Hematopoietic multipotent progenitor cell treated with erythropoietin and hydrocortisone succinate and interleukin-3 and kit ligand, for 4 days (in vitro differentiated cells): ENCODE measurements around the gene MEGF9.
"Not testable (repeated sequence)": the region's sequence is repeated elsewhere in the genome, so short reads cannot be mapped to it uniquely, and the experiment has no call there.

Experiments
- DNase-seq: peaks from one replicate; pipeline ENCODE4 v3.0.0-alpha.2; 2015

Gene MEGF9

DNA sequence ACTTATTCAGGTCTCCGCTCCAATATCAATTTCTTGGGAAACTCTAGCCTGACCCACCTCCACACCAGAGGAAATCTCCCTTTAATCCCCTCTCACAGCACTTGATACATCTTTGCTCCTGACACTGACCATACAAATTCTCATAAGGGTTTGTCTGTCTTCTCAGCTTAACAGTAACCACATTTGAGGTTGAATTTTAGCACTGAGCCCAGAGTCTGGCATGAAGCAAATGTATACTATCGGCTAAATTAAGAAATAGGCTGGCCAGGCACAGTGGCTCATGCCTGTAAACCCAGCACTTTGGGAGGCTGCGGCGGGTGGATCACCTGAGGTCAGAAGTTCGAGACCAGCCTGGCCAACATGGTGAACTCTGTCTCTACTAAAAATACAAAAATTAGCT is 144.0 kb downstream of the MEGF9 start:
- DNase-seq = no peak

DNA sequence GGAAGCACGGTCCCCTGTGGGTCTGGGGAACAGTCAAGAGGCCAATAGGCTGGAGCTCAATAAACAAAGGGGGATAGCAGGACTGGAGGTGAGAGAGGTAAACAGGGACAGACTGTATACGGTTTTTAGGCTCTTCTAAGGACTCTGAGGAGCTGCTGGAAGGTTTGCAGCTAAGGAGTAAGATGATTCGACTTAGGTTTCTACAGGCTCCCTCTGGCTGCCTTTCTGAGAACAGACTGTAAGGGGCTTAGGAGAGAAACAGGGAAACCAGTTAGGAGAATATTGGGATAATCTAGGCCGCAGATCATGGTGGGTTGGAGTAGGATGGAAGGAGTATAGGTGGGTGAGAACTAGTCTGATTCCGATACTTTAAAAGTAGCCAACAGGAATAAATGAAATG is 144.7 kb downstream of the MEGF9 start:
- no peak for DNase-seq

DNA sequence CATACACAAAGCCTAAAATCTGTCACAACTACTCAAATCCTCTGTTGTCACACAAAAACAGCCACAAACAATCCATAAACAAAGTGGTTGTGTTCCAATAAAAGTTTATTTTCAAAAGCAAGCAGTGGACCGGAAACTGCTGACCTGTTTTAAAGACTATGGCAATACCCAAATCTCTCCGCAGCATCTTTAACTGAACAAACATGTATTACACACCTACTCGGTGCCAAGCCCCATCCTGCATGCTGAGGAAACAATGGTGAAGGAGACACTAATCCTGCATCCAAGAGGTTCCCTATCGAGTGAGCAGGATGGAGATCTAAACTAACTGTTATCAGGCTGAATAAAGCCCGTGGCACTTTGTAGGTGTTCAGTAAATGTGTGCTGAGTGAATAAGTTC is 145.5 kb downstream of the MEGF9 start:
- no peak for DNase-seq

DNA sequence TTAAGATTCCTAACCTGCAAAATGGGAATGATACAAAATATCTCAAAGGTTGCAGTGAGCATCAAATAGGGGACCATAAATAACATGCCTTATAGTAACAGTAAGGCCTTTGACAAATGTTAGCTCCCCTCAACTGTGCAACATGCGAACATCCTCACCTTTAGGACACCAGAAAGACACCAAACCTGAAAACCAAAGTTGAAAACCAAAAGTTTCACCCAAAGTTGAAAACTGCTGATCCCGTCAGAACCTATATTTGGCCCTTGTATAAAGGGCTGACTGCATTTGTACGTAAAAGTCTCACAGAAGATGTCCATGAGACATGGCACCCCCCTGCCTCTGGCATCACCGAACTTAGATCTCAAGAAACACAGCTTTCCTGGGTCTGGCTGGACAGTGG is 146.4 kb downstream of the MEGF9 start:
- DNase-seq = no peak

DNA sequence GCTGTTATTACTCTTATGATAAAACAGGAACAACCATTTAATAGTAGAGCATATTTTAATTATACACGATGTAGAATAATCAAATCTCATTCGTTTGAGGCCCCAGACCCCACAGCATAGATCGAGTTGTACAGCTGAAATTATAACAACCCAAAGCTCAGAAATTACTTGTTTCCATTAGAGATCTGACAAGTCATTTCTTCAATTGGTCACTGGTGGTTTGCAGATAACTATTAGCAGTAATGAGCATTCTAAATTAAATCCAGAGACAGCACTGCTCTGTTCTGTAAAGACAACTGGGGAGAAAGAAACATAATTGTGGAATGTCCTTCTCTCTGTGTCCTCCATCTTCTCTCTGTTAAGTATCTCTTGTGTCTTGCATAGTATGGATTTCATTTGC is 147.2 kb downstream of the MEGF9 start:
- no peak for DNase-seq

DNA sequence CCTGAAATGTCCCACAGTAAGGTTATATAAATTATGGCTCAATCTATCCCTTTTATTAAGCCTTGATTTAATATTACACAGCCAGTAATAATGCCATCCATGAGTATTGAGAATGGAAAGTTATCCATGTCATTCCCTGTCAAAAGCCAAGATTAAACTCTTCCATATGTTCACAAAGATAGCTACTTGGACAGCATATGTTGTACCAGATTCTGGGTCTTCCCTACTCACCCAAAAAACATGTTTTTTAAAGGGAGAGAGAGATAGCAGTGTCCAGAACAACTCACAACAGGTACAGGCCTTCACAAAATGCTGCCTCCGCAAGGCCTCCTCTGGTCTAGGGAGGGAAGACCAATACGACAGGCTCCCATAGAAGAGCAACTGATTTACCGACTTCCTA is 149.7 kb downstream of the MEGF9 start:
- no peak for DNase-seq

DNA sequence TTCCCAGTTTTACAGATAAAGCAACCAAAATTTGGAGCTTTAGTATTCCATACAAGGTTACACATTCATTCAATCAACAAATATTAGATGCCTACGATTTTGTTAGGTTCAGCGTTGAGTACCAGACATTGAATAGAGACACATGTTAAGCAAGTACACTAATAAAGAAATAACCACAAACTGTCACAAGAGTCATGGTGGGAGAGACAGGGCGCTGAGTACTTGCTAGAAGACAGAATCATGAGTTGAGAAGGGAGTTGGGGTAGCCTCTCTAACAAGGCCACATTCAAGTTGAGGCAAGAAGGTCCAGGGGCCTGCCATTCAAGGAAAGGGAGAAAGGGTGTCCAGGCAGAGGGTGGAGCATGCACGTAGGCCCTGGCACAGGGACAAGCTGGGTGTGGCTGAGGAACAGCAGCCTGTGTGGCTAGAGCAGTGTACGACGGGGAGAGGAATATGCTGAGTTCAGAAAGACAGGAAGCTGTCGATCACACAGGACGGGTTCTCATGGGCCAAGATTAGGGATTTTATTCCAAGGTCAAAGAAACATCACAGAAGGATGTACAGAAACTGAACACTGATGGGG is 151.3 kb downstream of the MEGF9 start:
- DNase-seq = peak; percentile 76

DNA sequence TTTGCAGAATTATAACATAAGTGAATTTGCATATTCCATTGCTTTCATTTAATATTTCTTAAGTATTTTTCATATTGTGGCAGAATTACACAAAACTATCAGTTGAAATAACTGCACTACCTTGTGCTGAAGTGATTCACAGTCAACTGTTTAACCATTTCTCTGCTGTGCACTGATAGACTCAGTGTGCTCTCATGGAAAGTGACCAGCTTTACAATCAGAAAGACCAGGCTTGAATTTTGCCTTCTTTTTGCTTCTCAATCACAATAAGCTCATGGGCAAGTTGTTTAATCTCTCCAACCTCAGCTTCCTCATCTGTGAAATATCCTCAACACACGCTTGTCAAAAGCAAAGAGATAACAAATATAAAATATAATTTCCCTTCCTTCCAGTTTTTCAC is 152.6 kb downstream of the MEGF9 start:
- peak; percentile 83 for DNase-seq

DNA sequence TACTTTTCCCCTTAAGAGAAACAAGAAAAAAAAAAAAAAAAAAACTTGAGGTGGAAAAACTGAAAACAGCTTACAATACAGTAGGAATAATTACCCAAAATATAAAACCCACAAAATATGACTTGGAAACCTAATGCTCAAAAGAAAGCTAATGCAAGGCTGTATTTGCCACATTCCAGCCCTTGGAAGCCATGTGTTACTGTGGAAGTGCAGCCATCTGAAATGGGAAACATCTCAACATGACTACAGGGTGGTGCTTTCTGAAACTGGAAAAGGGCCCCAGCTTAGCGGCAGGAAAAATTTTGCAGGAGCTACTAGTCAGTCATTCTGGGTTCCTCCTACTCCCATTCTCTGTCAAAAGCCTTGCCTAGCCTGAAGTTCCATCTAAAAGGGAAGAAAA is 154.7 kb downstream of the MEGF9 start:
- no peak for DNase-seq

DNA sequence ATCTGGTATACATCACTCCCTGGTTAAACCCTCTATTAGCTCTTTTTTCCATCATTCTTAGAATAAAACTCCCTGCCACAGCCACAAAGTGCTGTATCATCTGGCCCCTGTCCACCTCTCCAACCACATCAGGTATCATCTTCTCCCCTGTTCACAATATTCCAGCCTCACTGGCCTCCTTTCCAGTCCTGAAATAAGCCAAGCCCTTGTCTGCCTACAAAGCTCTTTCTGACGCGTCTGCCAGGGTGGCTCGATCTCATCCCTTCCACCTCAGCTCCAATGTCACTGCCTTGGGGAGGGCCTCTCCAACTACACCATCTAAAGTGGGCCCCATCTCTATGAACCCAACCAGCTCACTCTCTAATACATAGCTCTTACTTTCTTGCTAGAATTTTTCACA is 155.8 kb downstream of the MEGF9 start:
- DNase-seq = no peak

DNA sequence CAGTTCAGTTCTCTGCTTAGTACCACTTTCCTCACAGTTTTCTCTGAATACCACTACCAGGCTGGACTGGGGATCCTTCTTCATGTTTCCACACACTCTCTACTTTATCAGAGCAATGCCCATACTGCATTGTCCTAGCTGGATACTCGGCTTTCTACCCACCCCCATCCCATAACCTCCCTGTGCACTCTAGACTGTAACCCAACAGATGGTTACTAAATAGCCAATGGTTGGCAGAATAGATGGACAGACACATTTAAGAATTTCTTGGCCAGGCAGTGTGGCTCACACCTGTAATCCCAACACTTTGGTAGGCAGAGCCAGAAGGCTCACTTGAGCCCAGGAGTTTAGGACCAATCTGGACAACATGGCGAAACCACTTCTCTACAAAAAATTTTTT is 157.1 kb downstream of the MEGF9 start:
- DNase-seq = no peak

DNA sequence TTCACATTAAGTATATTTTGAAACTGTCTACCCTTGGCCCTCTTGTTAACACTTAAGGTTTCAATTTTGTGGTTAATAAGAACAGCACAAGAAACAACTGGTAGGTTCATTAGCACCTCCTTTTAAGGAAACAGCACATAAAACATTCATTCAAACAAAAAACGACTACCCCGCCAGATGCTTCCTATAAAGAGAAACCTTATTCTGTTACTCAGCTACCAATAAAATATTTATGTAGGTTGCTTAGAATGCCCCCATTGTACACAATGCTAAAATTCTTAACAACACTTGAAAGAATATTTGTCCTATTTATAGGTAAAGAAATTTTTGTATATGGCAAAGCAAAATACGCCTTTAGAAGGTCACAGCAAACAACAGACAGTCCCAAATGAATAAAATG is 157.5 kb downstream of the MEGF9 start:
- DNase-seq = peak; percentile 27

DNA sequence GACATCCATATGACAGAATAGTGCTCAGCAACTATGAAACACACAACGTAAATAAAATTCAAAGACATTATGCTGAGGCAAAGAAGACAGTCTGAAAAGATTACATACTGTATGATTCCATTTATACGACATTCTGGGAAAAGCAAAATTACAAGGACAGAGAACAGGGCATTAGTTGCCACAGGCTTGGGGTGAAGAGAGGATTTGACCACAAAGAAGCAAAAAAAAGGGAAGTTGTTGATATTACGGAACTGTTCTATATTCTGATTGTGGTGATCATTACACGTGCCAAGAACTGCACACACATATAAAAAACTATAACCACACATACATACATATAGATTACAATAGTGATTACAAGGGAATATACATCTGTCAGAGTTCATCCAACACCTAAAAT is 158.4 kb downstream of the MEGF9 start:
- peak; percentile 85 for DNase-seq

DNA sequence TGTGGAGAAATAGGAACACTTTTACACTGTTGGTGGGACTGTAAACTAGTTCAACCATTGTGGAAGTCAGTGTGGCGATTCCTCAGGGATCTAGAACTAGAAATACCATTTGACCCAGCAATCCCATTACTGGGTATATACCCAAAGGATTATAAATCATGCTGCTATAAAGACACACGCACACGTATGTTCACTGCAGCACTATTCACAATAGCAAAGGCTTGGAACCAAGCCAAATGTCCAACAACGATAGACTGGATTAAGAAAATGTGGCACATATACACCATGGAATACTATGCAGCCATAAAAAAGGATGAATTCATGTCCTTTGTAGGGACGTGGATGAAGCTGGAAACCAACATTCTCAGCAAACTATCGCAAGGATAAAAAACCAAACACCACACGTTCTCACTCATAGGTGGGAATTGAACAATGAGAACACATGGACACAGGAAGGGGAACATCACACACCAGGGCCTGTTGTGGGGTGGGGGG is 162.0 kb downstream of the MEGF9 start:
- not testable (repeated sequence) for DNase-seq
